HG02840 (cell line): Measurements from ENCODE around the gene TUBA1A.
"Not testable (repeated sequence)": the region's sequence is repeated elsewhere in the genome, so short reads cannot be mapped to it uniquely, and the experiment has no call there.

Experiments used
- ATAC-seq: cut with Tn5 transposase; IDR thresholded peaks from one replicate; pipeline ENCODE4 v1.9.1; 2021; ENCODE audit warnings: mild to moderate bottlenecking, moderate library complexity, moderate number of reproducible peaks; ENCODE audit not compliant: unreplicated experiment, low FRiP score

Gene TUBA1A

GRCh38 chr12:49161092-49161795, 27.6 kb downstream of the TUBA1A start:
- ATAC-seq: no peak

GRCh38 chr12:49160399-49160798, 28.5 kb downstream of the TUBA1A start:
- ATAC-seq: no peak

- no peak for ATAC-seq
Observed at GRCh38 chr12:49154221-49154620, 34.7 kb downstream of the TUBA1A start.

GRCh38 chr12:49147384-49147783, 41.5 kb downstream of the TUBA1A start:
- no peak for ATAC-seq

DNA sequence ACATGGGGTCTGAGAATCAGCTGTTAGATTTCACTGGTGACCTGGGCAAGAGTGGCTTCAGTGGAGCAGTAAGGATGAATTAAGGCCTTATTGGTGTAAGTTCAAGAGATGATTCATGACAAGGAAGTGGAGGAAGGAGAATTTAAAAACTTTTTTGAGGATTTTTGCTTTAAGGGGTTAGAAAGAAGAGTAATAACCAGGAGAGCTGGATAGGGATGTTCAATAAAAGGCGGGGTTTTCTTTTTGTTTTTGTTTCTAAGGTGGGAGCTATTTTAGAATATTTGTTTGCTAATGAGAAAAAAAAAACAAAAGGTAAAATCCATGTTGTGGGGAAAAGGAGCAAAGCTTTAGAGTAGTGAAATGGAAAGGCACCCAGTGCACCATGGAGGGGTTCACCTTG, 42.5 kb downstream of the TUBA1A start:
- ATAC-seq: no peak

DNA sequence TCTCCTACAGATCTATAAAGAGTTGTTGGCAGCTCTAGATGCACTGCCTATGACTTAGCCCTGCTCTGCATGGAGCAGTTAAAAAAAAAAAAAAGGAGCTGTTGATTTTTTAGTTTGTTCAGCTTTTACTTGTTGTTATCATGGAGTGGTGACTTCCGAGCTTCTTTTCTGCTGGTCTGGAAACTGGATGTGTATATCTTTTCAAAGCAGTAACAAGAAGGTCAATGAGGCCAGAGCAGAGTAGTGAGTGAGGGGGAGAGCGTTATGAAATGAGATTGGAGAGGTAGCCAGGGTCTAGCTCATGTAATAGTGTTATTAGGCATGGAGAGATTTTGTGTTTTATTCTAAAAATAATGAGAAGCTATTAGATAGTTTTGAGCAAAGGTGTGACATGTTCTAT, 44.5 kb downstream of the TUBA1A start:
- ATAC-seq: no peak

- ATAC-seq: no peak
Observed at GRCh38 chr12:49138999-49139398, 49.9 kb downstream of the TUBA1A start.

GRCh38 chr12:49138587-49138986, 50.3 kb downstream of the TUBA1A start:
- ATAC-seq: no peak

GRCh38 chr12:49137476-49137875, 51.4 kb downstream of the TUBA1A start:
- no peak for ATAC-seq

DNA sequence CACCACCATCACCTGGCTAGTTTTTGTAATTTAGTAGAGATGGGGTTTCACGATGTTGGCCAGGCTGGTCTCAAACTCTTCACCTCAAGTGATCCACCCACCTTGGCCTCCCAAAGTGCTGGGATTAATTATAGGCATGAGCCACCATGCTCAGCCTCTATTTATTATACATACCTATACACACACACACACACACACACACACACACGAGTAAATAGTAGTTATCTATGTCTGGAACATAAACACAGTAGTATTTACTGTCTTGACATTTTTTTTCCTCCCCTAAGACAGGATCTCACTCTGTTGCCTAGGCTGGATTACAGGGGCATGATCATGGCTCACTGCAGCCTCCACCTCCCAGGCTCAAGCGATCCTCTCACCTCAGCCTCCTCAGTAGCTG, 51.9 kb downstream of the TUBA1A start:
- not testable (repeated sequence) for ATAC-seq
